Loucy (cell line): Measurements from ENCODE around the gene RNU5D-1.
"Not testable (repeated sequence)": the region's sequence is repeated elsewhere in the genome, so short reads cannot be mapped to it uniquely, and the experiment has no call there.

Experiments
- H2AFZ ChIP-seq: fragments of 200-600 bp; sonication (generic); 2 replicates; pipeline ENCODE4 v1.6.0; 2016; ENCODE audit warnings: antibody characterized with exemption, mild to moderate bottlenecking, low read length, moderate library complexity
- H3F3A ChIP-seq: fragments of 200-600 bp; 2 replicates; pipeline ENCODE4 v1.6.0; 2016; ENCODE audit warnings: antibody characterized with exemption, low read depth, mild to moderate bottlenecking
- H3K27me3 ChIP-seq: fragments of 200-600 bp; sonication (generic); 2 replicates; pipeline ENCODE4 v1.6.1; 2014; ENCODE audit warnings: low read length, mild to moderate bottlenecking; ENCODE audit not compliant: insufficient read depth, poor library complexity, severe bottlenecking
- H3K36me3 ChIP-seq: fragments of 200-600 bp; sonication (generic); 2 replicates; pipeline ENCODE4 v1.6.1; 2016; ENCODE audit warnings: low read length; ENCODE audit not compliant: insufficient read depth
- H3K4me1 ChIP-seq: fragments of 200-600 bp; sonication (generic); 2 replicates; pipeline ENCODE4 v1.5.1; 2014; ENCODE audit warnings: low read length, mild to moderate bottlenecking; ENCODE audit not compliant: insufficient read depth, poor library complexity, severe bottlenecking
- H3K4me2 ChIP-seq: fragments of 200-600 bp; sonication (generic); 2 replicates; pipeline ENCODE4 v1.6.0; 2014; ENCODE audit warnings: antibody characterized with exemption, low read length, low read depth, mild to moderate bottlenecking; ENCODE audit not compliant: poor library complexity, severe bottlenecking
- H3K4me3 ChIP-seq: fragments of 200-600 bp; sonication (generic); 2 replicates; pipeline ENCODE4 v1.5.1; 2014; ENCODE audit warnings: low read length, mild to moderate bottlenecking, mixed read lengths; ENCODE audit not compliant: poor library complexity, severe bottlenecking
- H3K79me2 ChIP-seq: fragments of 200-600 bp; sonication (generic); 2 replicates; pipeline ENCODE4 v1.6.1; 2014; ENCODE audit warnings: low read length; ENCODE audit not compliant: insufficient read depth
- H3K9ac ChIP-seq: fragments of 200-600 bp; sonication (generic); 2 replicates; pipeline ENCODE4 v1.6.0; 2014; ENCODE audit warnings: mild to moderate bottlenecking, low read depth, low read length, moderate library complexity; ENCODE audit not compliant: poor library complexity, severe bottlenecking
- H3K9me2 ChIP-seq: fragments of 200-600 bp; sonication (generic); replicated peaks from 2 replicates; pipeline ENCODE4 v1.6.1; 2016; ENCODE audit warnings: low read depth, low read length, mixed read lengths
- H3K9me3 ChIP-seq: fragments of 200-600 bp; sonication (generic); 2 replicates; pipeline ENCODE4 v1.6.1; 2014; ENCODE audit warnings: mild to moderate bottlenecking, antibody characterized with exemption, low read length, low read depth; ENCODE audit not compliant: insufficient read depth
- H4K20me1 ChIP-seq: fragments of 200-600 bp; sonication (generic); 2 replicates; pipeline ENCODE4 v1.6.0; 2014; ENCODE audit warnings: antibody characterized with exemption, low read length, mild to moderate bottlenecking; ENCODE audit not compliant: insufficient read depth, poor library complexity, severe bottlenecking
- EZH2phosphoT487 ChIP-seq: fragments of 200-600 bp; IDR thresholded peaks from 2 replicates; pipeline ENCODE4 v1.6.1; 2018; ENCODE audit warnings: antibody characterized with exemption, mild to moderate bottlenecking, moderate library complexity, borderline replicate concordance
- TF ChIP-seq, protein P1 (sequence below): fragments of 200-600 bp; sonication (generic); conservative IDR thresholded peaks from 2 replicates; pipeline ENCODE4 v1.5.1; 2014; ENCODE audit warnings: mild to moderate bottlenecking, antibody characterized with exemption, low read length

The RNU5D-1 gene

DNA sequence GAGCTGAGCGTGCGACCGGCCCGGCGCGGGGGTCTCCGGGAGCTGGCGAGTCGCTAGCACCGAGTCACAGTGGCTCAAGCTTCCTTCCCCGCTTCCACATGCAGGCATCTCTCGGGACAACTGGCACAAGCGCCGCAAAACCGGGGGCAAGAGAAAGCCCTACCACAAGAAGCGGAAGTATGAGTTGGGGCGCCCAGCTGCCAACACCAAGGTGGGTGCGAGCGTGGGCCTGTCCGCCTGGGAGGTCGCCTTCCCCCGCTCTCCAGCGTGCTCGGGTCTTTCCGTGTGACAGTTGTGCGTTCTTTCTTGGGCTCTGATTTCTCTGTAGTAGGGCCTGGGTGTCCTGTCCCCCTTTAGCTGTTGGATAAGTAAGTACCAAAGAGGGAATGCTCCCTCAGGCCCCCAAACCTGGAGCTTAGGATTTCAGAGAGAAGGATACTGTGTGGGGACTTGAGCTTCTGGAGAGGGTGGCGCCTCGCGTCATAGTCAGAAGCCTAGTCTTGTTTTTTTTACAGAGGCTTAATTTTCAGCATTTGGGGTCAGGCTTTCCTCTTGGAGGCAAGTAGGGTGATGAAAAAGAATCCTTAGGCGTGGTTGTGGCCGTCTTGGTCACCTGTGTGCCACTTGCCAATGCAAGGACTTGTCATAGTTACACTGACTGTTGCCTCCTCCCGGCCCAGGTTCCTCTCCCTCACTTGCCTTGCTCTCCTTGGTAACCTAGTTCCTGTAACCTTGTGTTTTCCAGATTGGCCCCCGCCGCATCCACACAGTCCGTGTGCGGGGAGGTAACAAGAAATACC is 45.2 kb upstream of the RNU5D-1 start:
- H4K20me1 ChIP-seq: peaks cover 46% of the 10 kb centered on the region
- H3K4me3 ChIP-seq: peak overlapping the region; percentile 98
- no peaks in the 10 kb centered on the region for H3F3A ChIP-seq
- no peaks in the 10 kb centered on the region for H3K9me2 ChIP-seq
- H3K9ac ChIP-seq: peak overlapping the region; percentile 98
- H3K27me3 ChIP-seq: peaks cover 14% of the 10 kb centered on the region
- no peak overlapping the region for H2AFZ ChIP-seq
- TF ChIP-seq EZH2phosphoT487: no peak
- TF ChIP-seq, protein P1, sequence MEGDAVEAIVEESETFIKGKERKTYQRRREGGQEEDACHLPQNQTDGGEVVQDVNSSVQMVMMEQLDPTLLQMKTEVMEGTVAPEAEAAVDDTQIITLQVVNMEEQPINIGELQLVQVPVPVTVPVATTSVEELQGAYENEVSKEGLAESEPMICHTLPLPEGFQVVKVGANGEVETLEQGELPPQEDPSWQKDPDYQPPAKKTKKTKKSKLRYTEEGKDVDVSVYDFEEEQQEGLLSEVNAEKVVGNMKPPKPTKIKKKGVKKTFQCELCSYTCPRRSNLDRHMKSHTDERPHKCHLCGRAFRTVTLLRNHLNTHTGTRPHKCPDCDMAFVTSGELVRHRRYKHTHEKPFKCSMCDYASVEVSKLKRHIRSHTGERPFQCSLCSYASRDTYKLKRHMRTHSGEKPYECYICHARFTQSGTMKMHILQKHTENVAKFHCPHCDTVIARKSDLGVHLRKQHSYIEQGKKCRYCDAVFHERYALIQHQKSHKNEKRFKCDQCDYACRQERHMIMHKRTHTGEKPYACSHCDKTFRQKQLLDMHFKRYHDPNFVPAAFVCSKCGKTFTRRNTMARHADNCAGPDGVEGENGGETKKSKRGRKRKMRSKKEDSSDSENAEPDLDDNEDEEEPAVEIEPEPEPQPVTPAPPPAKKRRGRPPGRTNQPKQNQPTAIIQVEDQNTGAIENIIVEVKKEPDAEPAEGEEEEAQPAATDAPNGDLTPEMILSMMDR: no peak
- H3K36me3 ChIP-seq: peaks cover 43% of the 10 kb centered on the region
- peaks cover 22% of the 10 kb centered on the region for H3K4me1 ChIP-seq
- H3K79me2 ChIP-seq: peaks cover 65% of the 10 kb centered on the region
- peak overlapping the region; percentile 98 for H3K4me2 ChIP-seq
- H3K9me3 ChIP-seq: no peaks in the 10 kb centered on the region

DNA sequence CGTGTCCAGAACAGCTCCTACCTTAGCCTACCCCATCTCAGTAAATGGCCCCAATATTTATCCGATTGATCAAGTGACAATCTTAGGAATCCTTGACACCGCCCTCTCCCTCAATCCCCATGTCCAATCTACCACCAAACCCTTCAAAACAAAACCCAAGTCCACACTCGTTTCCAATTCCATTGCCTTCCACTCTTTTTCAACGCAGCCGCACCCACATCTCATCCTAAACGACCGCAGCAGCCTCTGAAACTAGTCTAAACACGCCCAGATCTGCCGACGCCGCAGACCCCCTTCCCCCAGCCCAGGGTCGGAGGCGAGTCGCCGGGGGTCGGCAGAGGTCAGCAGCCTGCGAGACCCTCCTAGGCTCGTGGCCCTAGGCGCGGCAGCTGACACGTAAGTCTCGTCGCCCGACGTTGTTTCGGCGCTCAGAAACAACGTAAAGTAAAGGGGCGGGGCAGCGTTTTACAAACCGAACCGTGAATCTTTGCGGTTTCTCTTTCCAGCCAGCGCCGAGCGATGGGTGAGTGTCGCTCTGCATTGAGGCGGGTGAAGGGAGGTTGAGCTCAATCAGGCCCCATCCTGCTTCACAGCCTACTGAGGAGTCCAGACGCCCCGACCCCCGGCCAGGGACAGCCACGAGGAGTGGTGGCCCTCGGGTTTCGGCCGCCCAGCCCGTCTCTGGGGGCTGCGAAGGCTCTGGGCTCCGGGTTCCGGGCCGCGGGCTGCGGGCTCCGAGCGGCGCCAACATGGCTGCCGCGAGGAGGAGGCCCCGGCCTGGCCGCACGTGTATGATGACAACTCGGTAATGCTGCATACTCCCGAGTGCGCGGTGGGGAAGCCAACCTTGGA is 44.3 kb upstream of the RNU5D-1 start, which contains the start of gene RPS8:
Gene RPS8 (plus strand): TSS at position 463 of the 852 bp plus-strand sequence. CDS start 57 bp downstream, at position 520.
- Histone ChIP-seq H2AFZ (peak within 1 kb of the TSS; percentile 82), H3K4me3 (peak within 1 kb of the TSS; percentile 98), H3K36me3 (peaks cover 35% of the 10 kb centered on the region), H3K4me1 (peaks cover 22% of the 10 kb centered on the region), H3K79me2 (peaks cover 61% of the 10 kb centered on the region), H3K9me3 (no peaks in the 10 kb centered on the region), H3K27me3 (peaks cover 14% of the 10 kb centered on the region), H3K9me2 (no peaks in the 10 kb centered on the region), H3F3A (no peaks in the 10 kb centered on the region), H3K9ac (peak within 1 kb of the TSS; percentile 98), H3K4me2 (peak within 1 kb of the TSS; percentile 98), H4K20me1 (peaks cover 39% of the 10 kb centered on the region)
- TF ChIP-seq, protein P1: no peak
- no peak for TF ChIP-seq EZH2phosphoT487

DNA sequence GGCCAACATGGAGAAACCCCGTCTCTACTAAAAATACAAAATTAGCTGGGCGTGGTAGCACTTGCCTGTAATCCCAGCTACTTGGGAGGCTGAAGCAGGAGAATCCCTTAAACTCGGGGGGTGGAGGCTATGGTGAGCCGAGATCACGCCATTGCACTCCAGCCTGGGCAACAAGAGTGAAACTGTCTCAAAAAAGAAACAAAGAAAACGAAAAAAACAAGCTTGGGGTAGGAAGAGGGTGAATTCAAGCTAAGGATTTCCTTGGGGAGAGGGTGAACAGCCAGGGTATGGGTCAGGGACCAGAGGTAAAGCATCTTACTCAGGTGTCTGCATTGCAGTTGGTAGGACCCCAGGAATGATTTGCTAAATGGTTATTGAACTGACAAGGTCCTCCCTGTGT is 35.5 kb upstream of the RNU5D-1 start:
- not testable (repeated sequence) for H3K9me3 ChIP-seq, H2AFZ ChIP-seq
- peaks cover 63% of the 10 kb centered on the region; the same call in 1 of the 2 replicates for H3K36me3 ChIP-seq

More for the DNA sequence above, 35.5 kb upstream of the RNU5D-1 start:
- H3K79me2 ChIP-seq, H3K9me2 ChIP-seq, H4K20me1 ChIP-seq, H3K27me3 ChIP-seq, H3F3A ChIP-seq, H3K9ac ChIP-seq, H3K4me2 ChIP-seq, H3K4me3 ChIP-seq, H3K4me1 ChIP-seq: not testable (repeated sequence)
